ENCODE data around the gene LARGE1.

Gene LARGE1

DNA sequence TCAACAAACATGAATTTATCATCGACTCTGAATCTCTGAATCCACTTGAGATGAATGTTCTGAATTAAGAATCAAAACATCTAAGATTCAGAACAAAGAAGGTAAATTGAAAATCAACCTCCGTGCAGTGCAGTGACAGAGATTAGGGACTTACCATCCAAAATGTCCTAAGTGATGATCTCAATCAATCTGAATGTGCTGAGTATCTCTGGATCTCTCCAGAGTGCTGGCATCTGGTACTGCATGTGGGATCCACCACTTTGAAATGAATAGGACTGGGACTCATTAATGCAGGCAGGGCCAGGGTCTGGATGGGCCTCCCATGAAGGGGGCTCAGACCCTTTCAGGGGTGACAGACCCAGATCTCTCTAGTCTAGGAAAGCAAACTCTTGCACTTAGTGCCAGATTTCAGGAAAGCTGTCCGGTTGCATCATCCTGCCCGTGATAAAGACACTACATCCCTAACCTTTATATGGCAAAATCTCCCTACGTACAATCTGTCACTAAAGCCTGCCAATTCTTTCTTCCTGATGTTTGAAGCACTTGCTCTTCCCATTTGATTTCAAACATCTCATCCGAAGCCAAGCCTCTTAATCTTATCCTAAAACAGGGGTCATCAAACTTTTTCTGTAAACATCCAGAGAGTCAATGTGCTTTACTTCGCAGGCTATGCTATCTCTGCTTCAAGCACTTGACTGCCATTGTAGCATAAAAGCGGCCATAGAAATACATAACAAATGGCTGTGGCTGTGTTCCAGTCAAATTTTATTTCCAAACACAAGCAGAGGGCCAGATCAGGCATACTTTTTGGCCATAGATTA is 263.3 kb downstream of the LARGE1 start:
- no peak for DNase-seq (ENCODE audit: low spot score)

- DNase-seq (ENCODE audit: low spot score) = no peak
Measured at GRCh38 chr22:33654173-33654895, 265.9 kb downstream of the LARGE1 start.

DNA sequence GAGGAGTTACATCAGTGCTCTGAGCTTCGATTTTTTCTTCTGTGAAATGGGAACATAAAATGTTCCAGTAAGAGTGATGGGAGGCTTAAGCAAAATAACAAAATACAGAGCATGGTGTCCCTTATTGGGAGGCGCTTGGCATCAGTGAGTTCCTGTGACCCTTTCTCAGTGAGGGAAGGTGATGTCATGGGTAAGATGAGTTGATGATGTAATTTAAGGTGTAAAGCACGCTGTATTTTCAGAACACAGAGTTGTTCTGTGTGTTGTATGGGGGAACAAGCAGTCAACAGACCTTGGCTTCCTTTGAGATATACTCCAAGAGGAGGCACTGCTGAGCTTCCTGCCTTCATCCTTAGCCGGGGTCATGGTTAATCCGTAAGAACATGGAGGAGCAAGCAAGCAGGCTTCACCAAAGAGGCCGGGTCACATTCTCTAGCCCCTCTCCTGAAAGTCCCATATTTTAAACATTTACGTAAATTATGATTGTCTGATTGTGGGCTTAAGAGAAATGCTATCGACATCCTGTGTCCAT is 266.7 kb downstream of the LARGE1 start:
- no peak for DNase-seq (ENCODE audit: low spot score)

DNA sequence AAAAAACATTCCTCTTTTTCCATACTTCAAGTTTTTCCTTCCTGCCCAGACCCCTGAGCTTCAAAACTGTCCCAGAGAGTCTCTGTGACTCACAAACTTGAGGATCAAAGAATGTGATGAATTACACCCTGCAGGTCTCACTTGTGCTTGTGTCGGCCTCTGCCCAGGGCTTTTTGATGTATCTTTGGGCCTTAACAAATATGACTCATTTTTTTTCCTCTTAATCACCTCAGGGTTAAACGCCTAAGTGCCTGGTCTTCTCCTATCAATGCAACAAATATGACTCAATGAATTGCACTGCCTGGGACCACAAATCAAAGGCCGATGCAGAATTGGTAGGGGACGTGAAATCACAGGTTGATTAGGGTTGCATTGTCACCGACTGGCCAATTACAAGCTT is 267.7 kb downstream of the LARGE1 start:
- DNase-seq (ENCODE audit: low spot score) = no peak

GRCh38 chr22:33650244-33650643 is 270.0 kb downstream of the LARGE1 start:
- no peak for DNase-seq (ENCODE audit: low spot score)

DNA sequence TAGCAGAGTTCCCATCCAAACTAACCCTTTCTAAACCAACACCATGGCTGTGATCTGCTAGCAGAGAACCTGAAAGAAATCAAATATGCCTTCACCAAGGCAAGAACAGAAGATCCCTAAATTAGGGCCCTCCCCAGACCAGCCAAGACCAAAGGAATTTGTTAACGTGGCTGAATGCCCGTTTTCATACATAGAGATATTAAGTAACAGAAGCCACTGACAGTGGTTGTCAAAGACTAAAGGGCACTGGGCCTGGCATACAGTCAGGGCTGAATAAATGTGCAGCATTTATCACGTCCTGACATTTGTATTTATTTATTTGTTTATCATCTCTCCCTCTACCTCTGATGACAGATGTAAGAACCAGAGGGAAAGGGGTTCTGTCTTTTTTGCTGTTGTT is 271.8 kb downstream of the LARGE1 start:
- DNase-seq (ENCODE audit: low spot score) = no peak

- DNase-seq (ENCODE audit: low spot score) = no peak
Measured at GRCh38 chr22:33640900-33641299, 279.4 kb downstream of the LARGE1 start.

GRCh38 chr22:33639588-33640254 is 280.6 kb downstream of the LARGE1 start:
- no peak for DNase-seq (ENCODE audit: low spot score)

- DNase-seq (ENCODE audit: low spot score) = no peak
Measured at GRCh38 chr22:33635766-33636165, 284.5 kb downstream of the LARGE1 start.

- no peak for DNase-seq (ENCODE audit: low spot score)
Measured at GRCh38 chr22:33631777-33632176, 288.5 kb downstream of the LARGE1 start.

DNA sequence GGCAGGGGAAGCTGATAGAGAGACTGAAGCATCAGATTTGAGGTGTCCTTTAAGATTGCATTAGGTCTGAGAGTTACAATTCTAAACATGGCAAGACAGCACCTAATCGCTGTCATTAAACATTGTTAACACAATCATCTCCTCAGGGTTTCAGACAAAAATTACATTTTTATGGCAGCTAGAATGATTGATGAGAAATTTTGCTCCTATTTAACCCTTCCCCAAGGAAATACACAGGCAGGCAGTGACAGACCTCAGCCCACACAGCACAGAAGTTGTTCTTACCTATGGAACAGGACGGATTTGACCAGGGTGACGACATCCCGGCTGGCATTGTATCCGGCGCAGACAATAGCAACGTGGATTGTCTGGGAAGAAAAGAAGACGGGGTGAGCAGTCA is 294.3 kb downstream of the LARGE1 start:
- DNase-seq (ENCODE audit: low spot score) = no peak

GRCh38 chr22:33620085-33620484 is 300.2 kb downstream of the LARGE1 start:
- no peak for DNase-seq (ENCODE audit: low spot score)

GRCh38 chr22:33606504-33606903 is 313.8 kb downstream of the LARGE1 start:
- no peak for DNase-seq (ENCODE audit: low spot score)

GRCh38 chr22:33605666-33606065 is 314.6 kb downstream of the LARGE1 start:
- no peak for DNase-seq (ENCODE audit: low spot score)

DNA sequence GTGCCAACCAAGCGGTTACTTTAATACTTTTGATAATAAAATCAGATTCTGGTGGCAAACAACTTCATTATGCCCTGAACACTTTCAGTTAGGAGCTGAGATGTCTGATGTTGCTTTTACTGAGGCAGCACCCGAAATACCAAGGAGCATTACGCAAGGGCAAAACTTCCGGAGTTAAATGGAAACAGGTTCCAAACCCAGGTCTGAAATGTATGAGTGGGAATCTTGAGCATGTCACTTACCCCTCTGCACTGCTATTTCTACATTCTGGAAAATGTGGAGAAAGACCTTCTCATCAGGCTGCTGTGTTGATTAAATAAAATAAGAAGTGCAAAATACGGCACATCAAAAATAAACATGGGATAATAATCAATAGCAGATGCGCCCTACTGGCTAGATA is 315.1 kb downstream of the LARGE1 start:
- DNase-seq (ENCODE audit: low spot score) = no peak

GRCh38 chr22:33601062-33601461 is 319.2 kb downstream of the LARGE1 start:
- no peak for DNase-seq (ENCODE audit: low spot score)

DNA sequence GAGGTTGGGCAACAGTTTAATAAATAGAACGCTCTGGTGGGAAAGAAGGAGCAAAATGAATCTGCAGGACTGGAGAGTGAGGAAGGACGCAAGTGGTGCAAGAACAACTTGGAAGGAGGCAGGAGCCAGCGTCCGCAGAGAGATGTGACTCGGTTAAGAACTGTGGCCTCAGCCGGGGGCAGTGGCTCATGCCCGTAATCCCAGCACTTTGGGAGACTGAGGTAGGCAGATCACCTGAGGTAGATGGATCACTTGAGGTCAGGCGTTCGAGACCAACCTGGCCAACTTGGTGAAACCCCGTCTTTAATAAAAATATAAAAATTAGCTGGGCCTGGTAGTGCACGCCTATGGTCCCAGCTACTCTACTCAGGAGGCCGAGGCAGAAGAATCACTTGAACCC is 319.7 kb downstream of the LARGE1 start:
- no peak for DNase-seq (ENCODE audit: low spot score)

DNA sequence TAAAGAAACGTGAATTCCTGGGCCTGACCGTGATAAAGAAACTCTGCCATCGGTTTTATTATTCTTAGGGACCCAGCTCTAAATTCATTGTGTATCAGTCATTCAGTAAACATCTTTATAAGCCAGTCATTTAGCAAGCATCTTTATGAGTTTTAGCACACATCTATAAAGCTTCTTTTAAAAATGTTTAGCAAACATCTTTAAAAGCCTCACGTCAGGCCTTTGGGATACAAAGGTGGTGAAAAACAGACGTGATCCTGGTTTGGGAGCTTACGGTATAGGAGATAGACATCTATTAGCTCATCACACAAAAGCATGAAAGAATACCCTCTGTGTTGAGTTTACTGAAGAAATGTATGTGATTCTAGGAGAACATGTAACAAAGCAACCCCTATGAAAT is 320.2 kb downstream of the LARGE1 start:
- no peak for DNase-seq (ENCODE audit: low spot score)

DNA sequence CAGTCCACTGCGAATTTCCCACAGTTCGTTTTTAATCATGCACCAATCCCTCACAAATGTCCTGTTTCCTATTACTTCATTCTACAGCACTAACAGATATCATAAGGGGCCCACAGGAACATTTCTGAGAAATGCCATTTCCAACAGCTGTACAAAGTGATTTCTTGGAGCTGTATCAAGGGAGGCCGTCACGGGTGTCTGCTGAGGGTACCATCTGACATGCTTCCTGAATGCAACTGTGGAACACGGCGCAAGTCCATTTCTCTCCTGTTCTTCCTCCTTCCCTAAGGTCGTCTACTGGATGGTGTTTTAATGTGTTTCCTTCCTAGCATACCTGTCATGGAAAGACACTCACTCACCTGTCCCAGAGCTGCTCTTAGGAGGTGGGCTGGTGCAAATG is 320.7 kb downstream of the LARGE1 start:
- no peak for DNase-seq (ENCODE audit: low spot score)

DNA sequence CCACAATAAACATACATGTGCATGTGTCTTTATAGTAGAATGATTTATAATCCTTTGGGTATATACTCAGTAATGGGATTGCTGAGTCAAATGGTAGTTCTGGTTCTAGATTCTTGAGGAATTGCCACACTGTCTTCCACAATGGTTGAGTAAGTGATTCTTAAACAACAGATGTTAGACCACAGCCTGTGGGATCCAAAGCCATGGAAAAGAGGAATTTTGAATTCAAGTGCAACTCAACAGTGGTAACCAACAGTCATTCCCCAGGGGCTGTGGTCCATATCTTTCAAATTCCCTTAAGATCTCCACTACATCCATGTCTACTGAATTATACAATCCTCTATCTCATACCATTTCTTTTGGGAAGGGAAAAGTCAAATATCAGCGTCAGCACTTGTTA is 321.5 kb downstream of the LARGE1 start:
- no peak for DNase-seq (ENCODE audit: low spot score)

GRCh38 chr22:33597274-33597985 is 322.8 kb downstream of the LARGE1 start:
- DNase-seq (ENCODE audit: low spot score) = no peak

GRCh38 chr22:33593818-33594217 is 326.5 kb downstream of the LARGE1 start:
- DNase-seq (ENCODE audit: low spot score) = no peak
